ENCODE measurements around the gene NUMA1. TPM values are rescaled to one million over a fixed set of nuclear protein-coding genes. Genes with fewer than 3 reads are reported as not detected.

NUMA1 gene
- total RNA-seq, 2 experiments from 2014 or later: 148 to 159 TPM

DNA sequence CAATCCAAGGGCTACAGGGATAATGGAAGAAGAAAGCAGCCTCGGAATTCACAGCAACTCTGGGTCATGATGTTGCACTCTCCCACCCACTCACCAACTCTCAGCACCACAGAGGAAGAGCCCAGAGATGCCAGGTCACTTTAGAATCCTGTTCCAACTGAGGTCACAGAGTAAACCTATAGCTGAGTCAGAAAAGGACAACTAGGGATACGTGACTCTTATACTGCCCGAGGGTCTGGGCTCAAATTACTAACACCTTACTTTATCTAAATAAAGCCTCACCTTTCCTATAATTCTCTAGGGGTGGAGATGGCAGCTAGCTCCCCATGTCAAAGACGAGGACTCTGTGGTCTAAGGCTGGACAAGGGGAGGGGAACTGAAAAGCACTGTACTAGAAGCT is 57.0 kb downstream of the NUMA1 start:
- POLR2A ChIA-PET: no interaction called here
- no peaks in the 10 kb centered on the region for H3K4me1 ChIP-seq (ENCODE audit: insufficient read depth, low read length, poor library complexity, severe bottlenecking)

DNA sequence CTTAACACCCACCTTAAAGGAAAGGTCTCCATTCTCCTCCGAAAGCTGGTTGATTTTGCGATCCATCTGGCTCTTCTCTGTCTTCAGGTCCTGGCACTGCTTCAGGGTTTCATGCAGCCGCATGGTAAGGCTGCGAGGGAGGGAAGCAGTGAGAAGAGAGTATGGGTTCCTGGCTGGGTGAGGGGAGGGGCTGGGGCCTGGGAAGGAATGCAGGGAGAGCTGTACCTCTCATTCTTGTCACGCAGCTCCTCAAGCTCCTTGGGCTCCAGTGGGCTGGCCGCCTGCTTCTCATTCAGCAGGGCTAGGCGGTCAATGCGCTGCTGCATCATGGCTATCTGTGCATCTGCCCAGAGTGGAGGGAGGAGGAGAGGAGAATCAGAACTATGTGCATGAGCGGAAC is 62.2 kb downstream of the NUMA1 start:
- peaks cover 98% of the 10 kb centered on the region for H3K36me3 ChIP-seq (ENCODE audit: insufficient read depth, low read length)
- TF ChIP-seq EZH2phosphoT487 (IDR thresholded peaks at IDR 0.05; ENCODE audit: borderline replicate concordance, low read depth, low read length): no peak
- TF ChIP-seq, protein P1, sequence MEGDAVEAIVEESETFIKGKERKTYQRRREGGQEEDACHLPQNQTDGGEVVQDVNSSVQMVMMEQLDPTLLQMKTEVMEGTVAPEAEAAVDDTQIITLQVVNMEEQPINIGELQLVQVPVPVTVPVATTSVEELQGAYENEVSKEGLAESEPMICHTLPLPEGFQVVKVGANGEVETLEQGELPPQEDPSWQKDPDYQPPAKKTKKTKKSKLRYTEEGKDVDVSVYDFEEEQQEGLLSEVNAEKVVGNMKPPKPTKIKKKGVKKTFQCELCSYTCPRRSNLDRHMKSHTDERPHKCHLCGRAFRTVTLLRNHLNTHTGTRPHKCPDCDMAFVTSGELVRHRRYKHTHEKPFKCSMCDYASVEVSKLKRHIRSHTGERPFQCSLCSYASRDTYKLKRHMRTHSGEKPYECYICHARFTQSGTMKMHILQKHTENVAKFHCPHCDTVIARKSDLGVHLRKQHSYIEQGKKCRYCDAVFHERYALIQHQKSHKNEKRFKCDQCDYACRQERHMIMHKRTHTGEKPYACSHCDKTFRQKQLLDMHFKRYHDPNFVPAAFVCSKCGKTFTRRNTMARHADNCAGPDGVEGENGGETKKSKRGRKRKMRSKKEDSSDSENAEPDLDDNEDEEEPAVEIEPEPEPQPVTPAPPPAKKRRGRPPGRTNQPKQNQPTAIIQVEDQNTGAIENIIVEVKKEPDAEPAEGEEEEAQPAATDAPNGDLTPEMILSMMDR (conservative IDR thresholded peaks at IDR 0.05; ENCODE audit: low read length): no peak
- H4K20me1 ChIP-seq (ENCODE audit: insufficient read depth, low read length): no peaks in the 10 kb centered on the region
- POLR2A ChIA-PET: interaction anchor here (0.5 to 0.9 kb wide), 2 partner anchors 10 to 711 kb away, joined by 4 to 13 read pairs; no protein-coding TSS in a partner anchor
- no peaks in the 10 kb centered on the region for H3K4me1 ChIP-seq (ENCODE audit: insufficient read depth, low read length, poor library complexity, severe bottlenecking)
- no peak overlapping the region for H2AFZ ChIP-seq (ENCODE audit: low read length)
- no peak for DNase-seq (ENCODE audit: low spot score)
- H3K4me2 ChIP-seq (ENCODE audit: low read length): no peak overlapping the region
- CTCF ChIA-PET (ENCODE audit: unreplicated experiment): no interaction called here
- no peak overlapping the region for H3K4me3 ChIP-seq (ENCODE audit: low read depth, low read length, poor library complexity, severe bottlenecking)
- intact Hi-C loops (cut with micrococcal nuclease; ENCODE audit: unreplicated experiment): no loop called here
- H3K9me2 ChIP-seq (ENCODE audit: insufficient read depth, low read length): no peaks in the 10 kb centered on the region
- H3K27ac ChIP-seq (ENCODE audit: low read depth, low read length, poor library complexity, severe bottlenecking): no peak overlapping the region
- H3K9me3 ChIP-seq (ENCODE audit: low read length): no peaks in the 10 kb centered on the region
- no TSS peak for BruUV-seq (replicated peaks)
- no peaks in the 10 kb centered on the region for H3K79me2 ChIP-seq (ENCODE audit: insufficient read depth, low read depth, low read length)

More for the DNA sequence above, 57.0 kb downstream of the NUMA1 start:
- CTCF ChIA-PET (ENCODE audit: unreplicated experiment): interaction anchor here (1.2 kb wide), 1 partner anchor 8 kb away, joined by 3 read pairs; no protein-coding TSS in a partner anchor
- Histone ChIP-seq H3K9me3 (ENCODE audit: low read length) (no peaks in the 10 kb centered on the region), H3K9me2 (ENCODE audit: insufficient read depth, low read length) (no peaks in the 10 kb centered on the region), H3K4me2 (ENCODE audit: low read length) (no peak overlapping the region), H2AFZ (ENCODE audit: low read length) (no peak overlapping the region), H3K27ac (ENCODE audit: low read depth, low read length, poor library complexity, severe bottlenecking) (no peak overlapping the region), H3K36me3 (ENCODE audit: insufficient read depth, low read length) (peaks cover 78% of the 10 kb centered on the region), H4K20me1 (ENCODE audit: insufficient read depth, low read length) (no peaks in the 10 kb centered on the region), H3K79me2 (ENCODE audit: insufficient read depth, low read depth, low read length) (no peaks in the 10 kb centered on the region), H3K4me3 (ENCODE audit: low read depth, low read length, poor library complexity, severe bottlenecking) (no peak overlapping the region)
- intact Hi-C loops (cut with micrococcal nuclease; ENCODE audit: unreplicated experiment): no loop called here
- TF ChIP-seq EZH2phosphoT487 (IDR thresholded peaks at IDR 0.05; ENCODE audit: borderline replicate concordance, low read depth, low read length): no peak
- TF ChIP-seq, protein P1 (conservative IDR thresholded peaks at IDR 0.05; ENCODE audit: low read length): no peak
- no peak for DNase-seq (ENCODE audit: low spot score)
- BruUV-seq (replicated peaks): no TSS peak

DNA sequence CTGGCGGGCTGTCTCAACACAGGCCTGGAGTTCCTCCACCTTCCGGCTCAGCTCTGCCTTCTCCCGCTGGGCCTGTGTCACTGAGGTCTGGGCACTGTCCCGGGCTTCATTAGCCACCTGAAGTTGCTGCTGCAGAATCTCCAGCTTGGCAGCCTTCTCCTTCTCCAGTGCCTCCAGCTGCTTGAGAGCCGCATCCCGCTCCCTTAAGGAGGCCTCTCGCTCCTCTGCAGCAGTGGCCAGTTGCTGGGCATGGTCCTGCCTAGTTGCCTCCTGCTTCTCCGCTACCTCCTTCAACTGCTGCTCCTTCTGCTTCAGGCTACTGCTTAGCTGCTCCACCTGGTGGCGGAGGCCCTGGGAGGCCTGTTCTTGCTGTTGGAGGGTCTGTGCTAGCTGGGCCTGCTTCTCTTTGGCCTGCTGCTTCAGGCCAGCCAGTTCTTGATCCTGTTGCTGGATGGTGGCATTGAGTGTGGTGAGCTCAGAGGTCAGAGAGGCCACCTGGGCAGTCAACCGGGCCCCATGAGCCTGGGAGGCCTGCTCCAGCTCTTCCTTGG is 64.8 kb downstream of the NUMA1 start:
- Histone ChIP-seq H3K4me1 (ENCODE audit: insufficient read depth, low read length, poor library complexity, severe bottlenecking) (no peaks in the 10 kb centered on the region), H2AFZ (ENCODE audit: low read length) (no peak overlapping the region), H3K79me2 (ENCODE audit: insufficient read depth, low read depth, low read length) (no peaks in the 10 kb centered on the region), H3K36me3 (ENCODE audit: insufficient read depth, low read length) (peaks cover 93% of the 10 kb centered on the region), H3K27ac (ENCODE audit: low read depth, low read length, poor library complexity, severe bottlenecking) (no peak overlapping the region), H3K4me3 (ENCODE audit: low read depth, low read length, poor library complexity, severe bottlenecking) (no peak overlapping the region), H3K9me3 (ENCODE audit: low read length) (no peaks in the 10 kb centered on the region), H3K4me2 (ENCODE audit: low read length) (no peak overlapping the region), H4K20me1 (ENCODE audit: insufficient read depth, low read length) (no peaks in the 10 kb centered on the region), H3K9me2 (ENCODE audit: insufficient read depth, low read length) (no peaks in the 10 kb centered on the region)
- no peak for TF ChIP-seq EZH2phosphoT487 (IDR thresholded peaks at IDR 0.05; ENCODE audit: borderline replicate concordance, low read depth, low read length)
- TF ChIP-seq, protein P1 (conservative IDR thresholded peaks at IDR 0.05; ENCODE audit: low read length): peak; percentile 66
- intact Hi-C loops (cut with micrococcal nuclease; ENCODE audit: unreplicated experiment): no loop called here
- ChIA-PET CTCF (ENCODE audit: unreplicated experiment) (interaction anchor here (0.8 to 1.0 kb wide), 2 partner anchors 8 to 38 kb away, joined by 3 read pairs; no protein-coding TSS in a partner anchor), POLR2A (interaction anchor here (0.8 kb wide), 1 partner anchor 128 kb away, joined by 3 read pairs; no protein-coding TSS in a partner anchor)
- BruUV-seq (replicated peaks): no TSS peak
- DNase-seq (ENCODE audit: low spot score): peak; percentile 32

All from OCI-LY7 (cell line).